Mammary epithelial cell (primary cell): ENCODE results near the gene LRIT2.

Experiments used
- CTCF ChIP-seq, 2 donors: IDR thresholded peaks in 1 of 2; conservative IDR thresholded peaks in 1 of 2; 2 replicates each; pipeline ENCODE4 v1.5.1; 2011 to 2012; ENCODE audit warnings: inconsistent platforms in 2 of 2, low read length in 2 of 2, mild to moderate bottlenecking in 2 of 2, control low read depth in 1 of 2, low read depth in 1 of 2; ENCODE audit not compliant: insufficient read depth in 1 of 2; ENCODE audit errors: extremely low read depth in 1 of 2
- EZH2 ChIP-seq: IDR thresholded peaks from 2 replicates; pipeline ENCODE4 v1.6.1; 2012; ENCODE audit warnings: low read length, inconsistent platforms, borderline replicate concordance

- TF ChIP-seq CTCF (conservative IDR thresholded peaks at IDR 0.05 in 1 of 2, IDR thresholded peaks at IDR 0.05 in 1 of 2; ENCODE audit: extremely low read depth in 1 of 2, insufficient read depth in 1 of 2, low read depth in 1 of 2, low read length in 2 of 2), result no peak
- TF ChIP-seq EZH2, result no peak
These were observed 11.5 kb upstream of the LRIT2 start for GRCh38 chr10:84236807-84237198.
